Measurements from ENCODE around the gene EPG5.

DNA sequence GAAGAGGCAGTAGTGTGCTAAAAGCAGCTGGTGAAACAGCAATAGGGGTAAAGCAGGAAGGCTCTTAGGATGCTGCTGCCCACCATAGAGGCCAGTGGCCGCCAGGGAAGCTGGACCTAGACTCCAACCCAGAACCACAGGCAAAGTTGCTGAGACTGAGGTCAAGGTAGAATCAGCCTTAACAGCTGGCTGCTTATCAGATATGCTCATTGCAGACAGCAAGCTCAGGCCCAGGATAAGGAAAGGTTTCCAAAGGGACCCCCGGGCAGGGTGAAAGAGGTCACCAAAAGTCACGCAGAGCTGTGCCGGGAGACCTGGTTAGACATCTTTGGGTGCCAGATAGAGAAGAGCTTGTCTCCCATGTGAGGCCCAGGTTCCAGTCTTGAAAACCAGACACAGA lies 42.9 kb upstream of the EPG5 start:
- TF ChIP-seq, protein P1, sequence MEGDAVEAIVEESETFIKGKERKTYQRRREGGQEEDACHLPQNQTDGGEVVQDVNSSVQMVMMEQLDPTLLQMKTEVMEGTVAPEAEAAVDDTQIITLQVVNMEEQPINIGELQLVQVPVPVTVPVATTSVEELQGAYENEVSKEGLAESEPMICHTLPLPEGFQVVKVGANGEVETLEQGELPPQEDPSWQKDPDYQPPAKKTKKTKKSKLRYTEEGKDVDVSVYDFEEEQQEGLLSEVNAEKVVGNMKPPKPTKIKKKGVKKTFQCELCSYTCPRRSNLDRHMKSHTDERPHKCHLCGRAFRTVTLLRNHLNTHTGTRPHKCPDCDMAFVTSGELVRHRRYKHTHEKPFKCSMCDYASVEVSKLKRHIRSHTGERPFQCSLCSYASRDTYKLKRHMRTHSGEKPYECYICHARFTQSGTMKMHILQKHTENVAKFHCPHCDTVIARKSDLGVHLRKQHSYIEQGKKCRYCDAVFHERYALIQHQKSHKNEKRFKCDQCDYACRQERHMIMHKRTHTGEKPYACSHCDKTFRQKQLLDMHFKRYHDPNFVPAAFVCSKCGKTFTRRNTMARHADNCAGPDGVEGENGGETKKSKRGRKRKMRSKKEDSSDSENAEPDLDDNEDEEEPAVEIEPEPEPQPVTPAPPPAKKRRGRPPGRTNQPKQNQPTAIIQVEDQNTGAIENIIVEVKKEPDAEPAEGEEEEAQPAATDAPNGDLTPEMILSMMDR (IDR thresholded peaks at IDR 0.05 in 2 of 3, conservative IDR thresholded peaks at IDR 0.05 in 1 of 3; ENCODE audit: control insufficient read depth in 2 of 3, extremely low read depth in 1 of 3, insufficient read depth in 1 of 3, low read depth in 3 of 3, low read length in 3 of 3) = no peak
- TF ChIP-seq, protein P2, sequence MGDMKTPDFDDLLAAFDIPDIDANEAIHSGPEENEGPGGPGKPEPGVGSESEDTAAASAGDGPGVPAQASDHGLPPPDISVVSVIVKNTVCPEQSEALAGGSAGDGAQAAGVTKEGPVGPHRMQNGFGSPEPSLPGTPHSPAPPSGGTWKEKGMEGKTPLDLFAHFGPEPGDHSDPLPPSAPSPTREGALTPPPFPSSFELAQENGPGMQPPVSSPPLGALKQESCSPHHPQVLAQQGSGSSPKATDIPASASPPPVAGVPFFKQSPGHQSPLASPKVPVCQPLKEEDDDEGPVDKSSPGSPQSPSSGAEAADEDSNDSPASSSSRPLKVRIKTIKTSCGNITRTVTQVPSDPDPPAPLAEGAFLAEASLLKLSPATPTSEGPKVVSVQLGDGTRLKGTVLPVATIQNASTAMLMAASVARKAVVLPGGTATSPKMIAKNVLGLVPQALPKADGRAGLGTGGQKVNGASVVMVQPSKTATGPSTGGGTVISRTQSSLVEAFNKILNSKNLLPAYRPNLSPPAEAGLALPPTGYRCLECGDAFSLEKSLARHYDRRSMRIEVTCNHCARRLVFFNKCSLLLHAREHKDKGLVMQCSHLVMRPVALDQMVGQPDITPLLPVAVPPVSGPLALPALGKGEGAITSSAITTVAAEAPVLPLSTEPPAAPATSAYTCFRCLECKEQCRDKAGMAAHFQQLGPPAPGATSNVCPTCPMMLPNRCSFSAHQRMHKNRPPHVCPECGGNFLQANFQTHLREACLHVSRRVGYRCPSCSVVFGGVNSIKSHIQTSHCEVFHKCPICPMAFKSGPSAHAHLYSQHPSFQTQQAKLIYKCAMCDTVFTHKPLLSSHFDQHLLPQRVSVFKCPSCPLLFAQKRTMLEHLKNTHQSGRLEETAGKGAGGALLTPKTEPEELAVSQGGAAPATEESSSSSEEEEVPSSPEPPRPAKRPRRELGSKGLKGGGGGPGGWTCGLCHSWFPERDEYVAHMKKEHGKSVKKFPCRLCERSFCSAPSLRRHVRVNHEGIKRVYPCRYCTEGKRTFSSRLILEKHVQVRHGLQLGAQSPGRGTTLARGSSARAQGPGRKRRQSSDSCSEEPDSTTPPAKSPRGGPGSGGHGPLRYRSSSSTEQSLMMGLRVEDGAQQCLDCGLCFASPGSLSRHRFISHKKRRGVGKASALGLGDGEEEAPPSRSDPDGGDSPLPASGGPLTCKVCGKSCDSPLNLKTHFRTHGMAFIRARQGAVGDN (IDR thresholded peaks at IDR 0.05) = no peak
- no peak for TF ChIP-seq POLR2AphosphoS5 (IDR thresholded peaks at IDR 0.05; ENCODE audit: low read length)
- no peak for TF ChIP-seq CHD1 (IDR thresholded peaks at IDR 0.05; ENCODE audit: low read depth, low read length)
- TF ChIP-seq, protein P3, sequence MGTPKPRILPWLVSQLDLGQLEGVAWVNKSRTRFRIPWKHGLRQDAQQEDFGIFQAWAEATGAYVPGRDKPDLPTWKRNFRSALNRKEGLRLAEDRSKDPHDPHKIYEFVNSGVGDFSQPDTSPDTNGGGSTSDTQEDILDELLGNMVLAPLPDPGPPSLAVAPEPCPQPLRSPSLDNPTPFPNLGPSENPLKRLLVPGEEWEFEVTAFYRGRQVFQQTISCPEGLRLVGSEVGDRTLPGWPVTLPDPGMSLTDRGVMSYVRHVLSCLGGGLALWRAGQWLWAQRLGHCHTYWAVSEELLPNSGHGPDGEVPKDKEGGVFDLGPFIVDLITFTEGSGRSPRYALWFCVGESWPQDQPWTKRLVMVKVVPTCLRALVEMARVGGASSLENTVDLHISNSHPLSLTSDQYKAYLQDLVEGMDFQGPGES (IDR thresholded peaks at IDR 0.05) = no peak
- TF ChIP-seq, protein P4, sequence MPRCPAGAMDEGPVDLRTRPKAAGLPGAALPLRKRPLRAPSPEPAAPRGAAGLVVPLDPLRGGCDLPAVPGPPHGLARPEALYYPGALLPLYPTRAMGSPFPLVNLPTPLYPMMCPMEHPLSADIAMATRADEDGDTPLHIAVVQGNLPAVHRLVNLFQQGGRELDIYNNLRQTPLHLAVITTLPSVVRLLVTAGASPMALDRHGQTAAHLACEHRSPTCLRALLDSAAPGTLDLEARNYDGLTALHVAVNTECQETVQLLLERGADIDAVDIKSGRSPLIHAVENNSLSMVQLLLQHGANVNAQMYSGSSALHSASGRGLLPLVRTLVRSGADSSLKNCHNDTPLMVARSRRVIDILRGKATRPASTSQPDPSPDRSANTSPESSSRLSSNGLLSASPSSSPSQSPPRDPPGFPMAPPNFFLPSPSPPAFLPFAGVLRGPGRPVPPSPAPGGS (IDR thresholded peaks at IDR 0.05; ENCODE audit: borderline replicate concordance, insufficient read depth, low read depth, low read length, poor library complexity, severe bottlenecking) = no peak
- TF ChIP-seq, protein P5, sequence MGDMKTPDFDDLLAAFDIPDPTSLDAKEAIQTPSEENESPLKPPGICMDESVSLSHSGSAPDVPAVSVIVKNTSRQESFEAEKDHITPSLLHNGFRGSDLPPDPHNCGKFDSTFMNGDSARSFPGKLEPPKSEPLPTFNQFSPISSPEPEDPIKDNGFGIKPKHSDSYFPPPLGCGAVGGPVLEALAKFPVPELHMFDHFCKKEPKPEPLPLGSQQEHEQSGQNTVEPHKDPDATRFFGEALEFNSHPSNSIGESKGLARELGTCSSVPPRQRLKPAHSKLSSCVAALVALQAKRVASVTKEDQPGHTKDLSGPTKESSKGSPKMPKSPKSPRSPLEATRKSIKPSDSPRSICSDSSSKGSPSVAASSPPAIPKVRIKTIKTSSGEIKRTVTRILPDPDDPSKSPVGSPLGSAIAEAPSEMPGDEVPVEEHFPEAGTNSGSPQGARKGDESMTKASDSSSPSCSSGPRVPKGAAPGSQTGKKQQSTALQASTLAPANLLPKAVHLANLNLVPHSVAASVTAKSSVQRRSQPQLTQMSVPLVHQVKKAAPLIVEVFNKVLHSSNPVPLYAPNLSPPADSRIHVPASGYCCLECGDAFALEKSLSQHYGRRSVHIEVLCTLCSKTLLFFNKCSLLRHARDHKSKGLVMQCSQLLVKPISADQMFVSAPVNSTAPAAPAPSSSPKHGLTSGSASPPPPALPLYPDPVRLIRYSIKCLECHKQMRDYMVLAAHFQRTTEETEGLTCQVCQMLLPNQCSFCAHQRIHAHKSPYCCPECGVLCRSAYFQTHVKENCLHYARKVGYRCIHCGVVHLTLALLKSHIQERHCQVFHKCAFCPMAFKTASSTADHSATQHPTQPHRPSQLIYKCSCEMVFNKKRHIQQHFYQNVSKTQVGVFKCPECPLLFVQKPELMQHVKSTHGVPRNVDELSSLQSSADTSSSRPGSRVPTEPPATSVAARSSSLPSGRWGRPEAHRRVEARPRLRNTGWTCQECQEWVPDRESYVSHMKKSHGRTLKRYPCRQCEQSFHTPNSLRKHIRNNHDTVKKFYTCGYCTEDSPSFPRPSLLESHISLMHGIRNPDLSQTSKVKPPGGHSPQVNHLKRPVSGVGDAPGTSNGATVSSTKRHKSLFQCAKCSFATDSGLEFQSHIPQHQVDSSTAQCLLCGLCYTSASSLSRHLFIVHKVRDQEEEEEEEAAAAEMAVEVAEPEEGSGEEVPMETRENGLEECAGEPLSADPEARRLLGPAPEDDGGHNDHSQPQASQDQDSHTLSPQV (IDR thresholded peaks at IDR 0.05) = no peak
- TF ChIP-seq POLR2A (IDR thresholded peaks at IDR 0.05; ENCODE audit: low read depth, low read length) = no peak
- no peak for TF ChIP-seq EP300 (IDR thresholded peaks at IDR 0.05; ENCODE audit: borderline replicate concordance in 1 of 2, control insufficient read depth in 1 of 2, low read depth in 2 of 2, low read length in 2 of 2)
- TF ChIP-seq EZH2 (IDR thresholded peaks at IDR 0.05; ENCODE audit: borderline replicate concordance, control insufficient read depth, low read depth, low read length) = no peak
- TF ChIP-seq SPI1 (IDR thresholded peaks at IDR 0.05; ENCODE audit: borderline replicate concordance, insufficient read depth, low read depth, low read length) = no peak
- TF ChIP-seq CREM (IDR thresholded peaks at IDR 0.05; ENCODE audit: low read depth) = no peak
